Kidney glomerular epithelial cell (primary cell): ENCODE data around the gene BPIFB2.

Experiments
- DNase-seq: peaks from one replicate; lab custom pipeline; 2025; lab: John Stamatoyannopoulos, UW

Gene BPIFB2

GRCh38 chr20:33008336-33009213 is 1.1 kb downstream of the BPIFB2 start:
- no peak for DNase-seq

- DNase-seq, result no peak
Measured at GRCh38 chr20:33009214-33010132, 2.0 kb downstream of the BPIFB2 start.

- DNase-seq, result no peak
Measured at GRCh38 chr20:33010133-33010504, 2.6 kb downstream of the BPIFB2 start.

- DNase-seq, result no peak
Measured at GRCh38 chr20:33010674-33011449, 3.4 kb downstream of the BPIFB2 start.

- no peak for DNase-seq
Measured at GRCh38 chr20:33012327-33013189, 5.1 kb downstream of the BPIFB2 start.

GRCh38 chr20:33013701-33014326 is 6.3 kb downstream of the BPIFB2 start:
- no peak for DNase-seq

- no peak for DNase-seq
Measured at GRCh38 chr20:33014336-33015113, 7.0 kb downstream of the BPIFB2 start.

- DNase-seq, result no peak
Measured at GRCh38 chr20:33015114-33015484, 7.6 kb downstream of the BPIFB2 start.

GRCh38 chr20:33015700-33016580 is 8.4 kb downstream of the BPIFB2 start:
- no peak for DNase-seq

- no peak for DNase-seq
Measured at GRCh38 chr20:33016581-33017109, 9.1 kb downstream of the BPIFB2 start.

- no peak for DNase-seq
Measured at GRCh38 chr20:33017542-33017941, 10.0 kb downstream of the BPIFB2 start.

- DNase-seq, result no peak
Measured at GRCh38 chr20:33018169-33018931, 10.8 kb downstream of the BPIFB2 start.

- no peak for DNase-seq
Measured at GRCh38 chr20:33019465-33020277, 12.2 kb downstream of the BPIFB2 start.

- no peak for DNase-seq
Measured at GRCh38 chr20:33020278-33021161, 13.0 kb downstream of the BPIFB2 start.

- no peak for DNase-seq
Measured at GRCh38 chr20:33021879-33022278, 14.4 kb downstream of the BPIFB2 start.

- no peak for DNase-seq
Measured at GRCh38 chr20:33022289-33022688, 14.8 kb downstream of the BPIFB2 start.
